ENCODE results near the gene TULP4.

Gene TULP4

DNA sequence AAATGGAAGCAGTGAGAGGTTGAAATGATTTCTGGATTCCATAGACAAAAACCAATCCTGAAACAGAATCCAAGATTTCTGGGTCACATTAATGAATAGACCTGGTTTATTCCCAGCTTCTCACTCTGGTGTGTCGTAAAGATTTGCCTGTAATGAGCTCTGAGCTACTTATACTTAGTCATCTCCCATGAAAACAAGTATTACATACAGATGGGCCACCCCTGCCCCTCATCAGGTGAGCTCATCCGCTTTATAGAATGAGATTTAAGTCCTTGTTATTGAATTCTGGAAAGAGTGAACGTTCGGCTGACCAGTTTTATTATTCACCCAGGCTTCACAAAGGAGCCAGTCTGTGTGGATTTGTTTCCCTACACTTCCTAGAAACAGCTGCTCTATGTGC is 200.5 kb downstream of the TULP4 start:
- Mint-ChIP-seq H3K4me1 (peaks cover 4% of the 10 kb centered on the region), H3K27ac (no peak overlapping the region), H3K27me3 (ENCODE audit: low read depth, poor library complexity) (peaks cover 3% of the 10 kb centered on the region), H3K36me3 (ENCODE audit: low read depth) (peaks cover 27% of the 10 kb centered on the region), H3K4me3 (no peak overlapping the region), H3K9me3 (no peaks in the 10 kb centered on the region)
- DNase-seq: no peak
- TF ChIP-seq, protein P1, sequence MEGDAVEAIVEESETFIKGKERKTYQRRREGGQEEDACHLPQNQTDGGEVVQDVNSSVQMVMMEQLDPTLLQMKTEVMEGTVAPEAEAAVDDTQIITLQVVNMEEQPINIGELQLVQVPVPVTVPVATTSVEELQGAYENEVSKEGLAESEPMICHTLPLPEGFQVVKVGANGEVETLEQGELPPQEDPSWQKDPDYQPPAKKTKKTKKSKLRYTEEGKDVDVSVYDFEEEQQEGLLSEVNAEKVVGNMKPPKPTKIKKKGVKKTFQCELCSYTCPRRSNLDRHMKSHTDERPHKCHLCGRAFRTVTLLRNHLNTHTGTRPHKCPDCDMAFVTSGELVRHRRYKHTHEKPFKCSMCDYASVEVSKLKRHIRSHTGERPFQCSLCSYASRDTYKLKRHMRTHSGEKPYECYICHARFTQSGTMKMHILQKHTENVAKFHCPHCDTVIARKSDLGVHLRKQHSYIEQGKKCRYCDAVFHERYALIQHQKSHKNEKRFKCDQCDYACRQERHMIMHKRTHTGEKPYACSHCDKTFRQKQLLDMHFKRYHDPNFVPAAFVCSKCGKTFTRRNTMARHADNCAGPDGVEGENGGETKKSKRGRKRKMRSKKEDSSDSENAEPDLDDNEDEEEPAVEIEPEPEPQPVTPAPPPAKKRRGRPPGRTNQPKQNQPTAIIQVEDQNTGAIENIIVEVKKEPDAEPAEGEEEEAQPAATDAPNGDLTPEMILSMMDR (IDR thresholded peaks at IDR 0.05): no peak

DNA sequence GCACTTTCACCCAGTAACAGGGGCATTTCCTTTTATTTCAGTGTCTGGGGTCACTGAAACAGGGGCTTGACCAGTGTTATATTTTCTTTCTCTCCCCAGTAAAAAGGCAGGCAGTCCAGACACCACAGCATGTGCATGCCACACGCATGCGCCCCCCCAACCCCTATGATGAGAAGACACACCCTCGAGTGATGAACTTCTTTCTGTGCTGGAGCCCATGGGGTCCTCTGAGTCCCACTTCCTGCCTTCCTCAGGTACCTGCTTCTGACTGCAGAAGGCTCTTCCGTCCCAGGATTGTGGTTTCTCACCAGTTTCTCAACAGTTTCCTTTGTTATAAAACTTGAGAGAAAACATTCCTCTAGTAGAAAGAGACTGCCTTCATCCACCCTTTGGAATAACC is 201.9 kb downstream of the TULP4 start:
- Mint-ChIP-seq H3K36me3 (ENCODE audit: low read depth) (peaks cover 22% of the 10 kb centered on the region), H3K4me1 (peaks cover 14% of the 10 kb centered on the region), H3K27me3 (ENCODE audit: low read depth, poor library complexity) (peaks cover 8% of the 10 kb centered on the region), H3K27ac (no peak overlapping the region), H3K9me3 (no peaks in the 10 kb centered on the region), H3K4me3 (no peak overlapping the region)
- no peak for DNase-seq
- TF ChIP-seq, protein P1 (IDR thresholded peaks at IDR 0.05): no peak

DNA sequence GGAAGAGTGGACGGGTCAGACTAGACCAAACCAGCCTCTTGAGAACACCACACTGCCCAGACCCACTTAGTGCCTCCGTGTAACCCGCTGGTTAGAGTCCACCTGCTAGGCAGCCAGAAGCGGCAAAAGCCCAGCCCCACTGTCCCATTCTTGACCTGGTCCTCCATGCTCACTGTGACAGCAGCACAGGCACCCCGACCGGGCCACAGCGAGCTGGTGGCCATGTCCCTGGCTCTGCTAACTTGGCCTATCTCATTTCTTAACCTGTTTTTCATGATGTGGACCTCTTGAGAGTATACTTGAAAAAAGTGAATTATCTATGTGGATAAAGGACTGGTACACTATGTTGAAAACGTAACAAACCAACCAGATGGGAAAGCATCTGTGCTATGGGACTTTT is 202.7 kb downstream of the TULP4 start:
- H3K4me3 Mint-ChIP-seq: no peak overlapping the region
- H3K27ac Mint-ChIP-seq: no peak overlapping the region
- H3K4me1 Mint-ChIP-seq: peaks cover 18% of the 10 kb centered on the region
- peaks cover 22% of the 10 kb centered on the region for H3K36me3 Mint-ChIP-seq (ENCODE audit: low read depth)
- peaks cover 11% of the 10 kb centered on the region for H3K27me3 Mint-ChIP-seq (ENCODE audit: low read depth, poor library complexity)
- TF ChIP-seq, protein P1 (IDR thresholded peaks at IDR 0.05): no peak
- no peak for DNase-seq
- H3K9me3 Mint-ChIP-seq: no peaks in the 10 kb centered on the region

DNA sequence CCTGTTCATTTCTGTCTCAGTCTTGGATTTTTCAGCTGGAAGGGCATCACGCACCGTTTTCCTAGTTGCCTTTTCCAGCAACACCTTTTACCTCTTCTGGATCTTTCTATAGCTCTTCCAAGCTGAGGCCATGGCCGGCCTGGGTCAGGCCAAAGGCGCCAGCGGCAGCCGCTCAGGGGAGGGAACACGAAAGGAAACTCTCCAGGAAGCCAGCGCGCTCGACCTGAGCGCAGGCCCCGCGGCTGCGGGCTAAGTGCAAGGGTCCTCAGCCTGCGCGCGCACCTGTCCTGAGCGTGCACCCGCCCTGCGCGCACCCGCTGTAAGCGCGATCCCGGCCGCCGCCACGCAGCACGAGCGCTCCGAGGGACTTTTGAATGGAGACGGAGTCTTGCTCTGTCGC is 203.8 kb downstream of the TULP4 start:
- peaks cover 14% of the 10 kb centered on the region for H3K27me3 Mint-ChIP-seq (ENCODE audit: low read depth, poor library complexity)
- DNase-seq: no peak
- H3K36me3 Mint-ChIP-seq (ENCODE audit: low read depth): peaks cover 14% of the 10 kb centered on the region
- H3K4me1 Mint-ChIP-seq: peaks cover 18% of the 10 kb centered on the region
- no peaks in the 10 kb centered on the region for H3K9me3 Mint-ChIP-seq
- TF ChIP-seq, protein P1 (IDR thresholded peaks at IDR 0.05): no peak
- no peak overlapping the region for H3K4me3 Mint-ChIP-seq
- H3K27ac Mint-ChIP-seq: no peak overlapping the region

DNA sequence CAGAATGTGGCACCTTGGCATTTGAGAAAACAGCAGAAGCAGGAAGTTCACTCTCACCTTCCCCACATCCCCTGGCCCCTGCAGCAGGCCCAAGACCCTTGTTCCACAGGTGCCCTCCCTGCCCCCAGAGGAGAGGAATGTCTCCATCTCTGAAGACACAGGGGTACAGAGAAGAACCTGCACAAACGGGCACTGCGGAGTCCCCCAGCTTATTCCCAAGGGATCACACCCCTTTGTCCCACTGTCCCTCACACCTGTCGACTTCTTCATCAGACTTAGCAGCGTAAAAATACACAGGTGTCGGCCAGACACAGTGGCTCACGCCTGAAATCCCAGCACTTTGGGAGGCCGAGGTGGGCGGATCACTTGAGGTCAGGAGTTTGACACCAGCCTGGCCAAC is 204.8 kb downstream of the TULP4 start:
- peaks cover 19% of the 10 kb centered on the region for H3K27me3 Mint-ChIP-seq (ENCODE audit: low read depth, poor library complexity)

DNA sequence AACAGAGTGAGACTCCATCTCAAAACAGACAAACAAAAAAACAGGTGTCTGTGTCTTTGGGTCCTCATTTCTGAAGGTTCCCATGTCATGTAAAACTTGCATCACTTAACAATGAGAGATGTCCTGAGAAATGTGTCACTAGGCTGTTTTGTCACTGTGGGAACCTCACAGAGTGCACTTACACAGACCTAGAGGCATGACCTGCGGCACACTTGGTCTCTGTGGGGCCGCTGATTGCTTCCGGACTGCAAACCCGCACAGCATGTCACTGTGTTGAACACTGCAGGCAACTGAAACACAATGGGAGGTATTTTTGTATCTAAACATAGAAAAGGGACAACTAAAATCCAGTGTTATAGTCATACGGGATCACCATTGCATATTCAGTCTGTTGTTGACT is 205.3 kb downstream of the TULP4 start:
- no peak for DNase-seq
- peaks cover 2% of the 10 kb centered on the region for H3K9me3 Mint-ChIP-seq

More for the DNA sequence above, 204.8 kb downstream of the TULP4 start:
- Mint-ChIP-seq H3K36me3 (ENCODE audit: low read depth) (peaks cover 6% of the 10 kb centered on the region), H3K4me3 (no peak overlapping the region), H3K27ac (no peak overlapping the region), H3K9me3 (no peaks in the 10 kb centered on the region), H3K4me1 (peaks cover 18% of the 10 kb centered on the region)
- no peak for DNase-seq
- TF ChIP-seq, protein P1 (IDR thresholded peaks at IDR 0.05): no peak

More for the DNA sequence above, 205.3 kb downstream of the TULP4 start:
- Mint-ChIP-seq H3K27me3 (ENCODE audit: low read depth, poor library complexity) (peaks cover 19% of the 10 kb centered on the region), H3K4me1 (peaks cover 18% of the 10 kb centered on the region), H3K27ac (no peak overlapping the region), H3K4me3 (peak overlapping the region; percentile 49), H3K36me3 (ENCODE audit: low read depth) (peaks cover 6% of the 10 kb centered on the region)
- TF ChIP-seq, protein P1 (IDR thresholded peaks at IDR 0.05): no peak

All from nephron progenitor cell (in vitro differentiated cells).